Stimulated activated CD8-positive, alpha-beta memory T cell treated with anti-CD3 and anti-CD28 coated beads, Interleukin-4, amount 100 ng/mL, for 1 hour (primary cell): ENCODE data around the gene CSAD.

Experiments
- DNase-seq, 2 donors: peaks; one replicate each; pipeline ENCODE4 v3.0.0-alpha.2; 2020; ENCODE audit warnings: low read depth in 2 of 2, low spot score in 1 of 2

The CSAD gene, protein sequence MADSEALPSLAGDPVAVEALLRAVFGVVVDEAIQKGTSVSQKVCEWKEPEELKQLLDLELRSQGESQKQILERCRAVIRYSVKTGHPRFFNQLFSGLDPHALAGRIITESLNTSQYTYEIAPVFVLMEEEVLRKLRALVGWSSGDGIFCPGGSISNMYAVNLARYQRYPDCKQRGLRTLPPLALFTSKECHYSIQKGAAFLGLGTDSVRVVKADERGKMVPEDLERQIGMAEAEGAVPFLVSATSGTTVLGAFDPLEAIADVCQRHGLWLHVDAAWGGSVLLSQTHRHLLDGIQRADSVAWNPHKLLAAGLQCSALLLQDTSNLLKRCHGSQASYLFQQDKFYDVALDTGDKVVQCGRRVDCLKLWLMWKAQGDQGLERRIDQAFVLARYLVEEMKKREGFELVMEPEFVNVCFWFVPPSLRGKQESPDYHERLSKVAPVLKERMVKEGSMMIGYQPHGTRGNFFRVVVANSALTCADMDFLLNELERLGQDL

GRCh38 chr12:53180220-53180930 lies at the start of gene CSAD, which contains the start of gene ZNF740:
TSS of gene CSAD (minus strand) at chr12:53180925. CDS start at chr12:53173470, 7,455 bp downstream.
TSS of gene ZNF740 (plus strand) at chr12:53180722. CDS start at chr12:53181984, 1,262 bp downstream.
- DNase-seq = peak; percentile 88 to 95

GRCh38 chr12:53230108-53230845 lies 49.6 kb upstream of the CSAD start:
- no peak for DNase-seq

GRCh38 chr12:53229454-53229853 lies 48.7 kb upstream of the CSAD start:
- DNase-seq = no peak

- DNase-seq = no peak
Observed at GRCh38 chr12:53227836-53228235, 47.1 kb upstream of the CSAD start.

- no peak for DNase-seq
Observed at GRCh38 chr12:53227341-53227740, 46.6 kb upstream of the CSAD start.

GRCh38 chr12:53226815-53227214 lies 46.1 kb upstream of the CSAD start:
- DNase-seq = no peak

DNA sequence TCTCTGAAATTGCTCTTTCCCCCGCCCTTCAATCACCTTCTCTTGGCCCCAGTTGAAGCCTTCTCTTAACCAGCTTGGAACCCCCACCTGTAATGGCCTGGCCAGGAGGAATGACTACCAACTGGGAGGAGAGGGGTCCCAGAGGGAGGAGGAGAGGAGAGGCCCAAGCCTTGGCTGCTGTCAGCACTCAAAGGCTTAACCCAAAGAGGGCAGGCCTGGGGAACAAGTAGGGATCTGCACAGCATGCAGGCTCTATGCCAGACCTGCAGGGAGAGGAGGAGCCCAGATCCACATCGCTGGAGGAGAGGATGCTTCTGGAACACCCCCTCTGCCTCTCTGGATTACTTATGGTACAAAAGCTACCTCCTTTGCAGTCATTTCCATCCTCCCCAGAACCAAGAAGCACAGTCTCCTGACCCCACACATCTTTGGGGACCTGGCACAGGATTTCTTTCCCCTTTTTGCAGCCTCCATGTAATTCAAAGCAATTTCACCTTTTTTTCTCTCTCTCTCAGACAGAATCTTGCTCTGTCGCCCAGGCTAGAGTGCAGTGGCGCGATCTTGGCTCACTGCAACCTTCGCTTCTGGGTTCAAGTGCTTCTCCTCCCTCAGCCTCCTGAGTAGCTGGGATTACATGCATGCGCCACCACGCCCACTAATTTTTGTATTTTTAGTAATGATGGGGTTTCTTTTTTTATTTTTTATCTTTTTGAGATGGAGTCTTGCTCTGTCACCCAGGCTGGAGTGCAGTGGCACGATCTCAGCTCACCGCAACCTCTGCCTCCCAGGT lies 45.1 kb upstream of the CSAD start:
- no peak for DNase-seq

GRCh38 chr12:53224897-53225634 lies 44.3 kb upstream of the CSAD start:
- no peak for DNase-seq

DNA sequence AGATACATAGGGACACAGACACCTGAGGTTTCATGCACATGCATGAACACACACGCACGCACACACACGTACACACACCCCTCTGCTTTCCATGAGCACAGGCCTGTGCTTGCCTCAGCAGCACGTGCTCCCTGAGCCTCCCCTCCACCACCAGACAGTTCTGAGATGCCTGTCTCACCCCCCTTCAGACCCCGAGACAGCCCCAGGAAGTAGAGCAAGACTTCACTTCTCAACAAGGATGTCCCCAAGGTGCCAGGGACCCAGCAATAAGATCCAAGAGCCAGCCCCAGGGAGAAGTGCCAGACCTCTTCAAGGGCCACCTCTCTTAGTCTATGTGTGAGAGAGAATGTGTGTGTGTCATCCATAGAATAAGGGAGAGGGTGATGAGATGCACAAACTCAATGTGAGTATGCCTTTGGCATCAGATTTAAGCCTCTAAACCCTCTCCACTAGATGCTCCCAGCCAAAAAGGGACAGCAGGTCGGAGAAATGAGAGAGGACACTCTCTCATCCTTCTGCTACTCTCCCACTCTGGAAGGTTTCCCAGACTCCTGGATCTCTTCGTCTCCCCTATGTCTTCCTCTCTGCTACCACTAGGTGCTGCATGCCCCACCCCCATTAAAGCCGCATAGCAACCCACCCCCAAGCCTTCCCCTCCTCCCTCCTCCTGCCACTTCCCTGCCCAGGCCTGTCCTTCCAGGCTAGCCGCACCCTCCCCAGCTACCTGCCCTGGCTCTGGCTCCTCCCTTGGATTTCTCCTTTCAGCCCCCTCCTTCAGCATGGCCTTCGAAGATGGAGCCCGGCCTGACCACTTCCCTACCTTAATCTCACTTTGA lies 43.6 kb upstream of the CSAD start:
- DNase-seq = no peak

- DNase-seq = no peak
Observed at GRCh38 chr12:53223389-53224060, 42.8 kb upstream of the CSAD start.

GRCh38 chr12:53222806-53223261 lies 42.1 kb upstream of the CSAD start:
- no peak for DNase-seq

GRCh38 chr12:53222170-53222721 lies 41.5 kb upstream of the CSAD start:
- DNase-seq = no peak

GRCh38 chr12:53221203-53222080 lies 40.7 kb upstream of the CSAD start:
- DNase-seq = no peak

DNA sequence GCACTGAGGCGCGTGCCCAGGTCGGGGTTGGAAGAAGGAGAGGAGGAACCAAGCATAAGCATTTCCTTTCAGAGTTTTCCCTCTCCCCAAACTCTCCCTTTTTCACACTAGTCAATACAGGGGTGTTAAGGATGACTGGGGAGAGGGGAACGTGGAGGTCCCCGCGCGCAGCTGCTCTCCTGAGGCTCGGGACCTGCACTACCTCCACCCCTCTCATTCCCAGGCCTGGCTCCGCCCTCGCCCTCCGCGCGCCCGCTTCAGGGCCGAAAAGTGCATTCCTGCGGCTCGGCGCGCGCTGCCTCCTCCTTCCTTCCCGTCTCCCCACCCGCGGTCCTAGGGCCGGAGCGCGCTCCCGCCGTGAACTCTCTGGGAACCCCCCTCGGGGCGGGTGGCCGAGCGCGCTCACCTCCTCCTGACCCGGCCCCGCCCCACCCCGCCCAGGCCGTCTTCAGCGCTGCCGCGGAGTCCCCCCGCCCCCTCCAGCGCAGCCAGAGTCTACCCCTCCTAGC lies 40.0 kb upstream of the CSAD start:
- peak in 1 of 2 donors; percentile 61 for DNase-seq

- peak; percentile 57 to 59 for DNase-seq
Observed at GRCh38 chr12:53219956-53220693, 39.4 kb upstream of the CSAD start.

GRCh38 chr12:53219292-53219955 lies 38.7 kb upstream of the CSAD start:
- no peak for DNase-seq
